Measurements from ENCODE around the gene CDH13. TPM values are rescaled to one million over a fixed set of nuclear protein-coding genes. Genes with fewer than 3 reads are reported as not detected.

CDH13 gene
- total RNA-seq, 1 donor from 2014 or later: 45.1 TPM

DNA sequence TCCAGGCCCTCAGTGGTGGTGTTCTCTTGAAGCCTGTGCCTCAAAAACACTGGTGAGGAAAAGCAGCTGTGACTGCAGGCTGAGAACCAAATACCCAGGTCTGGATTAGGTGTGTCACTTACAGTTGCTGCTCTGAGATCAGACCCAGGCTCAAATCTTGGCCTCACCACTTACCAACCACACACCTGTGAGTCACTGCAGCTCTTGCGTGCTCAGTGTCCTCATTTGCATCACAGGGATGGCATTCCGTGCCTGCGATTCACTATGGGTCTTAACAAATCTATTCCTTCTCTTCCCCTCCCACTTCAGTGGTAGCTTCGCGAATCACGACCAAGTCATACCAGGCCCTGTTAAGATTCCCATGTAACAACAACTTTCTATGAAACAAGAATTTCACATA is 947.6 kb downstream of the CDH13 start:
- H3K4me1 Mint-ChIP-seq (ENCODE audit: low read depth): no peaks in the 10 kb centered on the region
- no peak for DNase-seq (ENCODE audit: low spot score)
- no peaks in the 10 kb centered on the region for H3K27me3 Mint-ChIP-seq (ENCODE audit: low read depth)
- H3K4me3 Mint-ChIP-seq (ENCODE audit: unreplicated experiment): no peak overlapping the region
- peaks cover 23% of the 10 kb centered on the region for H3K9me3 Mint-ChIP-seq (ENCODE audit: low read depth)
- TF ChIP-seq, protein P1, sequence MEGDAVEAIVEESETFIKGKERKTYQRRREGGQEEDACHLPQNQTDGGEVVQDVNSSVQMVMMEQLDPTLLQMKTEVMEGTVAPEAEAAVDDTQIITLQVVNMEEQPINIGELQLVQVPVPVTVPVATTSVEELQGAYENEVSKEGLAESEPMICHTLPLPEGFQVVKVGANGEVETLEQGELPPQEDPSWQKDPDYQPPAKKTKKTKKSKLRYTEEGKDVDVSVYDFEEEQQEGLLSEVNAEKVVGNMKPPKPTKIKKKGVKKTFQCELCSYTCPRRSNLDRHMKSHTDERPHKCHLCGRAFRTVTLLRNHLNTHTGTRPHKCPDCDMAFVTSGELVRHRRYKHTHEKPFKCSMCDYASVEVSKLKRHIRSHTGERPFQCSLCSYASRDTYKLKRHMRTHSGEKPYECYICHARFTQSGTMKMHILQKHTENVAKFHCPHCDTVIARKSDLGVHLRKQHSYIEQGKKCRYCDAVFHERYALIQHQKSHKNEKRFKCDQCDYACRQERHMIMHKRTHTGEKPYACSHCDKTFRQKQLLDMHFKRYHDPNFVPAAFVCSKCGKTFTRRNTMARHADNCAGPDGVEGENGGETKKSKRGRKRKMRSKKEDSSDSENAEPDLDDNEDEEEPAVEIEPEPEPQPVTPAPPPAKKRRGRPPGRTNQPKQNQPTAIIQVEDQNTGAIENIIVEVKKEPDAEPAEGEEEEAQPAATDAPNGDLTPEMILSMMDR (IDR thresholded peaks at IDR 0.05): no peak
- H3K36me3 Mint-ChIP-seq (ENCODE audit: low read depth): no peaks in the 10 kb centered on the region
- no peak overlapping the region for H3K27ac Mint-ChIP-seq (ENCODE audit: unreplicated experiment)

DNA sequence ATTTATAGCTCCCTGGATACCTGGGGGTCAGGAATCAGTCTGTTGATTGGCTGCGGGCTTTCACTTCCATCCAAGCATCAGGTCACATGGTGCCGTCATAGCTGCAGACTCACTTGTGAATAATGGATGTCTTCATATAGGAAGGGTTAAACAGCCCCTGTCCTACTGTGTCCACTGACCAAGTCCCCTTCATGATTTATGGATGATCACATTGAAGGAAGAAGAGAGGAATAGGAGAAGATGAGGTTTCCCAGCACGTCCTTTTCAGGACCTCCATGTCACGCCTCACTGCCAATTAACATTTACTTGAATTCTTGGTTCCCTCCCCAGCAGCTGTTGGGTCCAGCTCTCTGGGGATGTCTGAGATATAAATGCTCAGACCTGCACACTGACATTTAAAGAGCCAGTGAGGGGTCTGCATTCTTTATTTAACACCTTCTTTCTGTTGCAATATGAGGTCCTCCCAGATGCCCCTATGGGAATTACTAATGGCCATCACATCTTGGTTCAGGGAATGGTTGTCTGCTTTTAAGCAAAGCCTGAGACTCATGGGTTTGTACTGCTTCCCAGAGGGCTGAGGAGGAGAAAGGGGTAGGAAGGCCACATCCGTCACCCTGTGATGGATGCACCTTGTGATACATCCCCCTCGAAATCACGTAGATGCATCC is 950.4 kb downstream of the CDH13 start:
- Mint-ChIP-seq H3K4me3 (ENCODE audit: unreplicated experiment) (no peak overlapping the region), H3K36me3 (ENCODE audit: low read depth) (no peaks in the 10 kb centered on the region), H3K4me1 (ENCODE audit: low read depth) (no peaks in the 10 kb centered on the region), H3K27ac (ENCODE audit: unreplicated experiment) (no peak overlapping the region), H3K9me3 (ENCODE audit: low read depth) (peaks cover 23% of the 10 kb centered on the region), H3K27me3 (ENCODE audit: low read depth) (no peaks in the 10 kb centered on the region)
- DNase-seq (ENCODE audit: low spot score): no peak
- TF ChIP-seq, protein P1 (IDR thresholded peaks at IDR 0.05): no peak

DNA sequence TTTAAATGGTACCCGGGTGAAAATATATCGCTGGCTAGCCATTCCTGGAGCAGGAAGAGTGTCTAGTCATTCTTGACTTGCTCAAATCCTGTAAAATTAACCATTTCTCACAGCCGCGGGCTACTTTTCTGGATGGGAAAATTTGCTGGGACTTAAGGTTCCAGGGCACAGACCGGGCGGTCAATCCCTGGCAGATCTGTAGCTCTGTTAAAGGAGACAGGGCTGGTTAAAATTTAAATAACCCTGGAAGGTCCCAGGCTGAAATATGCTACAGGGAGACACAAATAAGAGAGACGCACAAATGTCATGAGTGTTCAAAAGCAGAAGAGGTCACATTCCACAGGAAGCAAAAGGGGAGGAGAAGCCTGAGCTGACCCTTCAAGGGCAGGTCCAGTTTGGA is 951.4 kb downstream of the CDH13 start:
- TF ChIP-seq, protein P1 (IDR thresholded peaks at IDR 0.05): no peak
- Mint-ChIP-seq H3K4me1 (ENCODE audit: low read depth) (no peaks in the 10 kb centered on the region), H3K9me3 (ENCODE audit: low read depth) (peaks cover 23% of the 10 kb centered on the region), H3K27me3 (ENCODE audit: low read depth) (no peaks in the 10 kb centered on the region), H3K4me3 (ENCODE audit: unreplicated experiment) (no peak overlapping the region), H3K27ac (ENCODE audit: unreplicated experiment) (no peak overlapping the region), H3K36me3 (ENCODE audit: low read depth) (no peaks in the 10 kb centered on the region)
- DNase-seq (ENCODE audit: low spot score): no peak

DNA sequence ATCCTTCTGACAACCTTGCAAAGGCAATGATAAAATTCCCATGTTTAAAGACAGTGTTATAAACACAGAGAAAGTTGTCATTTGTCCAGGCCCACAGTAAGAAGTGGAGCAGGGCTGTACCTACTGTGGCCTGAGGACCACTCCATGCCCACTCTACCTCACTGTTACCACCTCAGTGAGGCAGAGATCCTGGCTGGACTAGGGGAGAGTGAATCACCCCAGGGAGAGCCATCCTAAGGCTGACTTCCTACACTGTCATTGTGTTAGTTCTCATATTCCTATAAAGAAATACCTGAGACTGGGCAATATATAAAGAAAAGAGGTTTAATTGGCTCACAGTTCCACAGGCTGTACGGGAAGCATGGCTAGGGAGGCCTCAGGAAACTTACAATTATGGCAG is 952.3 kb downstream of the CDH13 start:
- Mint-ChIP-seq H3K4me1 (ENCODE audit: low read depth) (no peaks in the 10 kb centered on the region), H3K4me3 (ENCODE audit: unreplicated experiment) (no peak overlapping the region), H3K9me3 (ENCODE audit: low read depth) (peaks cover 23% of the 10 kb centered on the region), H3K36me3 (ENCODE audit: low read depth) (no peaks in the 10 kb centered on the region), H3K27ac (ENCODE audit: unreplicated experiment) (no peak overlapping the region), H3K27me3 (ENCODE audit: low read depth) (no peaks in the 10 kb centered on the region)
- DNase-seq (ENCODE audit: low spot score): no peak
- TF ChIP-seq, protein P1 (IDR thresholded peaks at IDR 0.05): no peak

DNA sequence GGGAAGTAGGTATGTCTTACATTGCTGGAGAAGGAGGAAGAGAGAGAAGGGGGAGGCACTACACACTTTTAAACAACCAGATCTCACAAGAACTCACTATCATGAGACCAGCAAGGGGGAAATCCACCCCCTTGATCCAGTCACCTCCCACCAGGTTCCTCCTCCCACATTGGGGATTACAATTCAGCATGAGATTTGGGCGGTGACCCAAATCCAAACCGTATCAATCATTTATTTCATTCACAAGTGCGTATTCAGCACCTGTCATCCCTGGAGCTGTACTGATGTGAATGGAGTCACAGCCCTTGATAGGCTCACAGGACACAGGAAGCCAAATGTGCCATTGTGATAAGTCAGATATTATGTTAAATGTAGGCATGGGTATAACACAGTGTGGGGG is 952.7 kb downstream of the CDH13 start:
- Mint-ChIP-seq H3K9me3 (ENCODE audit: low read depth) (peaks cover 22% of the 10 kb centered on the region), H3K27me3 (ENCODE audit: low read depth) (no peaks in the 10 kb centered on the region), H3K4me3 (ENCODE audit: unreplicated experiment) (no peak overlapping the region), H3K36me3 (ENCODE audit: low read depth) (no peaks in the 10 kb centered on the region), H3K27ac (ENCODE audit: unreplicated experiment) (no peak overlapping the region), H3K4me1 (ENCODE audit: low read depth) (no peaks in the 10 kb centered on the region)
- TF ChIP-seq, protein P1 (IDR thresholded peaks at IDR 0.05): no peak
- no peak for DNase-seq (ENCODE audit: low spot score)
